GM23338 (cell line): ENCODE results near the gene GPATCH3. TPM values are rescaled to one million over a fixed set of nuclear protein-coding genes. Genes with fewer than 3 reads are reported as not detected.

Experiments
- ATAC-seq: fragments of 200-7000 bp; cut with Tn5 transposase; 3 replicates; pipeline ENCODE4 v1.9.1; 2020
- DNase-seq: peaks from one replicate; pipeline ENCODE4 v3.0.0-alpha.2; 2015; ENCODE audit warnings: low spot score
- H2AFZ ChIP-seq: fragments of 200-600 bp; sonication (generic); 2 replicates; pipeline ENCODE4 v1.8.0; 2016; ENCODE audit warnings: antibody characterized with exemption, mild to moderate bottlenecking, moderate library complexity
- H3F3A ChIP-seq: fragments of 200-600 bp; sonication (generic); replicated peaks from 2 replicates; pipeline ENCODE4 v1.8.0; 2017; ENCODE audit warnings: antibody characterized with exemption, mixed run types, low read depth
- H3K27ac ChIP-seq: fragments of 200-600 bp; sonication (generic); 2 replicates; pipeline ENCODE4 v1.6.1; 2016; ENCODE audit warnings: low read depth
- H3K27me3 ChIP-seq: fragments of 200-600 bp; sonication (generic); 2 replicates; pipeline ENCODE4 v1.8.0; 2016; ENCODE audit warnings: mild to moderate bottlenecking, mixed run types, moderate library complexity; ENCODE audit not compliant: insufficient read depth
- H3K36me3 ChIP-seq: fragments of 200-600 bp; sonication (generic); 2 replicates; pipeline ENCODE4 v1.8.0; 2016; ENCODE audit warnings: mild to moderate bottlenecking; ENCODE audit not compliant: insufficient read depth
- H3K4me1 ChIP-seq: fragments of 200-600 bp; sonication (generic); 2 replicates; pipeline ENCODE4 v1.8.0; 2016; ENCODE audit warnings: mild to moderate bottlenecking, moderate library complexity; ENCODE audit not compliant: insufficient read depth
- H3K4me2 ChIP-seq: fragments of 200-600 bp; sonication (generic); 2 replicates; pipeline ENCODE4 v1.7.1; 2017; ENCODE audit warnings: mixed run types
- H3K4me3 ChIP-seq: fragments of 200-600 bp; sonication (generic); 2 replicates; pipeline ENCODE4 v1.6.1; 2016; ENCODE audit warnings: mixed run types
- H3K79me2 ChIP-seq: fragments of 200-600 bp; sonication (generic); replicated peaks from 2 replicates; pipeline ENCODE4 v1.8.0; 2017; ENCODE audit warnings: mild to moderate bottlenecking; ENCODE audit not compliant: insufficient read depth
- H3K9me2 ChIP-seq: fragments of 200-600 bp; sonication (generic); 2 replicates; pipeline ENCODE4 v1.8.0; 2017; ENCODE audit not compliant: insufficient read depth
- H4K20me1 ChIP-seq: fragments of 200-600 bp; sonication (generic); replicated peaks from 2 replicates; pipeline ENCODE4 v1.8.0; 2017; ENCODE audit warnings: mild to moderate bottlenecking; ENCODE audit not compliant: insufficient read depth
- H3K27ac Mint-ChIP-seq: 2 replicates; pipeline ENCODE4 v1.8.0; 2020; ENCODE audit warnings: inconsistent platforms, mild to moderate bottlenecking, moderate library complexity, mixed read lengths
- H3K27me3 Mint-ChIP-seq: 3 replicates; pipeline ENCODE4 v1.8.0; 2022; ENCODE audit warnings: low read depth, mild to moderate bottlenecking, moderate library complexity, mixed read lengths, inconsistent platforms; ENCODE audit not compliant: insufficient read depth, poor library complexity
- H3K36me3 Mint-ChIP-seq: 3 replicates; pipeline ENCODE4 v1.8.0; 2021; ENCODE audit warnings: low read depth, mild to moderate bottlenecking, inconsistent platforms, moderate library complexity, mixed read lengths
- H3K4me1 Mint-ChIP-seq: 3 replicates; pipeline ENCODE4 v1.8.0; 2020; ENCODE audit warnings: mild to moderate bottlenecking, inconsistent platforms, mixed read lengths
- H3K4me3 Mint-ChIP-seq: 3 replicates; pipeline ENCODE4 v1.8.0; 2021; ENCODE audit warnings: moderate library complexity, mild to moderate bottlenecking, inconsistent platforms, mixed read lengths
- H3K9me3 Mint-ChIP-seq: 3 replicates; pipeline ENCODE4 v1.8.0; 2020; ENCODE audit warnings: moderate library complexity, mild to moderate bottlenecking, inconsistent platforms, mixed read lengths
- EZH2 ChIP-seq: fragments of 200-600 bp; sonication (generic); IDR thresholded peaks from one replicate; pipeline ENCODE4 v1.8.0; 2017; ENCODE audit warnings: antibody characterized with exemption, mild to moderate bottlenecking, low read depth; ENCODE audit not compliant: unreplicated experiment
- EZH2phosphoT487 ChIP-seq: fragments of 200-600 bp; sonication (generic); IDR thresholded peaks from one replicate; pipeline ENCODE4 v1.8.1; 2018; ENCODE audit warnings: antibody characterized with exemption; ENCODE audit not compliant: unreplicated experiment
- NANOG ChIP-seq: IDR thresholded peaks from 2 replicates; pipeline ENCODE4 v1.6.1; 2016; ENCODE audit warnings: antibody characterized with exemption, borderline replicate concordance
- POLR2AphosphoS5 ChIP-seq: IDR thresholded peaks from 2 replicates; pipeline ENCODE4 v1.6.1; 2016; ENCODE audit warnings: antibody characterized with exemption, low read depth
- STAT1 ChIP-seq: IDR thresholded peaks from one replicate; pipeline ENCODE4 v1.6.1; 2016; ENCODE audit warnings: antibody characterized with exemption; ENCODE audit not compliant: unreplicated experiment
- polyA plus RNA-seq: library from polyadenylated mRNA; unstranded; fragments of >200 nt; fragmentation: Nextera tagmentation; extraction: Ambion mirVana; gene quantifications from 2 replicates; pipeline ENCODE4 v1.2.1, GENCODE V29; 2016
- total RNA-seq: library from RNA; depleted of rRNA; stranded (reverse); fragments of >200 nt; shearing (Covaris generic); gene quantifications from 2 replicates; pipeline ENCODE4 v1.2.3, GENCODE V29; 2014
- TF ChIP-seq, protein P1 (sequence below): fragments of 250-450 bp; sonication (Bioruptor Pico); IDR thresholded peaks from 2 replicates; pipeline ENCODE4 v1.5.0; 2020; ENCODE audit warnings: mild to moderate bottlenecking, moderate library complexity
- TF ChIP-seq, protein P2 (sequence below), 2 experiments: fragments of 200-600 bp in 1 of 2; sonication (generic) in 1 of 2; conservative IDR thresholded peaks; 2 replicates each; pipeline versions ENCODE4 v1.5.1 to v1.6.1; 2016 to 2017; ENCODE audit warnings: antibody characterized with exemption in 2 of 2, low read depth in 2 of 2, mild to moderate bottlenecking in 2 of 2, moderate library complexity in 1 of 2

GPATCH3 gene
- total and polyA plus RNA-seq, 2 experiments from 2014 or later: 10.5 to 13.0 TPM

GRCh38 chr1:26913389-26913753, 13.1 kb upstream of the GPATCH3 start (continued):
- TF ChIP-seq POLR2AphosphoS5: no peak
- TF ChIP-seq NANOG: no peak
- TF ChIP-seq EZH2phosphoT487: no peak
- no peak for TF ChIP-seq STAT1
- TF ChIP-seq, protein P1, sequence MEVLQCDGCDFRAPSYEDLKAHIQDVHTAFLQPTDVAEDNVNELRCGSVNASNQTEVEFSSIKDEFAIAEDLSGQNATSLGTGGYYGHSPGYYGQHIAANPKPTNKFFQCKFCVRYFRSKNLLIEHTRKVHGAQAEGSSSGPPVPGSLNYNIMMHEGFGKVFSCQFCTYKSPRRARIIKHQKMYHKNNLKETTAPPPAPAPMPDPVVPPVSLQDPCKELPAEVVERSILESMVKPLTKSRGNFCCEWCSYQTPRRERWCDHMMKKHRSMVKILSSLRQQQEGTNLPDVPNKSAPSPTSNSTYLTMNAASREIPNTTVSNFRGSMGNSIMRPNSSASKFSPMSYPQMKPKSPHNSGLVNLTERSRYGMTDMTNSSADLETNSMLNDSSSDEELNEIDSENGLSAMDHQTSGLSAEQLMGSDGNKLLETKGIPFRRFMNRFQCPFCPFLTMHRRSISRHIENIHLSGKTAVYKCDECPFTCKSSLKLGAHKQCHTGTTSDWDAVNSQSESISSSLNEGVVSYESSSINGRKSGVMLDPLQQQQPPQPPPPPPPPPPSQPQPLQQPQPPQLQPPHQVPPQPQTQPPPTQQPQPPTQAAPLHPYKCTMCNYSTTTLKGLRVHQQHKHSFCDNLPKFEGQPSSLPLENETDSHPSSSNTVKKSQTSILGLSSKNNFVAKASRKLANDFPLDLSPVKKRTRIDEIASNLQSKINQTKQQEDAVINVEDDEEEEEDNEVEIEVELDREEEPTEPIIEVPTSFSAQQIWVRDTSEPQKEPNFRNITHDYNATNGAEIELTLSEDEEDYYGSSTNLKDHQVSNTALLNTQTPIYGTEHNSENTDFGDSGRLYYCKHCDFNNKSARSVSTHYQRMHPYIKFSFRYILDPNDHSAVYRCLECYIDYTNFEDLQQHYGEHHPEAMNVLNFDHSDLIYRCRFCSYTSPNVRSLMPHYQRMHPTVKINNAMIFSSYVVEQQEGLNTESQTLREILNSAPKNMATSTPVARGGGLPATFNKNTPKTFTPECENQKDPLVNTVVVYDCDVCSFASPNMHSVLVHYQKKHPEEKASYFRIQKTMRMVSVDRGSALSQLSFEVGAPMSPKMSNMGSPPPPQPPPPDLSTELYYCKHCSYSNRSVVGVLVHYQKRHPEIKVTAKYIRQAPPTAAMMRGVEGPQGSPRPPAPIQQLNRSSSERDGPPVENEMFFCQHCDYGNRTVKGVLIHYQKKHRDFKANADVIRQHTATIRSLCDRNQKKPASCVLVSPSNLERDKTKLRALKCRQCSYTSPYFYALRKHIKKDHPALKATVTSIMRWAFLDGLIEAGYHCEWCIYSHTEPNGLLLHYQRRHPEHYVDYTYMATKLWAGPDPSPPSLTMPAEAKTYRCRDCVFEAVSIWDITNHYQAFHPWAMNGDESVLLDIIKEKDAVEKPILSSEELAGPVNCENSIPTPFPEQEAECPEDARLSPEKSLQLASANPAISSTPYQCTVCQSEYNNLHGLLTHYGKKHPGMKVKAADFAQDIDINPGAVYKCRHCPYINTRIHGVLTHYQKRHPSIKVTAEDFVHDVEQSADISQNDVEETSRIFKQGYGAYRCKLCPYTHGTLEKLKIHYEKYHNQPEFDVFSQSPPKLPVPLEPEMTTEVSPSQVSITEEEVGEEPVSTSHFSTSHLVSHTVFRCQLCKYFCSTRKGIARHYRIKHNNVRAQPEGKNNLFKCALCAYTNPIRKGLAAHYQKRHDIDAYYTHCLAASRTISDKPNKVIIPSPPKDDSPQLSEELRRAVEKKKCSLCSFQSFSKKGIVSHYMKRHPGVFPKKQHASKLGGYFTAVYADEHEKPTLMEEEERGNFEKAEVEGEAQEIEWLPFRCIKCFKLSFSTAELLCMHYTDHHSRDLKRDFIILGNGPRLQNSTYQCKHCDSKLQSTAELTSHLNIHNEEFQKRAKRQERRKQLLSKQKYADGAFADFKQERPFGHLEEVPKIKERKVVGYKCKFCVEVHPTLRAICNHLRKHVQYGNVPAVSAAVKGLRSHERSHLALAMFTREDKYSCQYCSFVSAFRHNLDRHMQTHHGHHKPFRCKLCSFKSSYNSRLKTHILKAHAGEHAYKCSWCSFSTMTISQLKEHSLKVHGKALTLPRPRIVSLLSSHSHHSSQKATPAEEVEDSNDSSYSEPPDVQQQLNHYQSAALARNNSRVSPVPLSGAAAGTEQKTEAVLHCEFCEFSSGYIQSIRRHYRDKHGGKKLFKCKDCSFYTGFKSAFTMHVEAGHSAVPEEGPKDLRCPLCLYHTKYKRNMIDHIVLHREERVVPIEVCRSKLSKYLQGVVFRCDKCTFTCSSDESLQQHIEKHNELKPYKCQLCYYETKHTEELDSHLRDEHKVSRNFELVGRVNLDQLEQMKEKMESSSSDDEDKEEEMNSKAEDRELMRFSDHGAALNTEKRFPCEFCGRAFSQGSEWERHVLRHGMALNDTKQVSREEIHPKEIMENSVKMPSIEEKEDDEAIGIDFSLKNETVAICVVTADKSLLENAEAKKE: no peak

DNA sequence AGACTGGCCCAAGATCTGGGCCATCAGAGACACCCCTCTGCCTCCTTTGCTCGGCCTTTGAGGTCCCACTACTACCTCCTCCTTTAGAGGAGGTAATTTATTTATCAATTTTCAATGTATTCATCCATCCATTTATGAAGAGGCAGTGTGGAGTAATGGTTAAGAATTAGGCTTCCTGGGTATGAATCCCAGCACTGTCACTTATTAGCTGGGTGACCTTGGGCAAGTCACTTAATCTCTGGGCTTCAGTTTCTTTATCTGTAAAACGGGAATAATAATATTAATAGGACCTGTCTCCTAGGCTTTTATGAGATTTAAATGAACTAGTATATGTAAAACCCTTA, 11.9 kb upstream of the GPATCH3 start:
- no peak for ATAC-seq
- no peak overlapping the region for H3K4me3 Mint-ChIP-seq
- Histone ChIP-seq H2AFZ (no peak overlapping the region), H3K4me1 (no peaks in the 10 kb centered on the region), H3K9me2 (no peaks in the 10 kb centered on the region), H3K36me3 (no peaks in the 10 kb centered on the region), H3K4me2 (no peak overlapping the region), H3K79me2 (no peaks in the 10 kb centered on the region), H3K27me3 (no peaks in the 10 kb centered on the region), H3F3A (no peaks in the 10 kb centered on the region), H3K4me3 (no peak overlapping the region), H3K27ac (no peak overlapping the region), H4K20me1 (no peaks in the 10 kb centered on the region; the same call in 1 of the 2 replicates)
- no peak overlapping the region for H3K27ac Mint-ChIP-seq
- H3K27me3 Mint-ChIP-seq: peaks cover 8% of the 10 kb centered on the region
- DNase-seq: no peak
- H3K9me3 Mint-ChIP-seq: no peaks in the 10 kb centered on the region
- no peaks in the 10 kb centered on the region for H3K36me3 Mint-ChIP-seq
- H3K4me1 Mint-ChIP-seq: no peaks in the 10 kb centered on the region
- TF ChIP-seq NANOG: no peak
- no peak for TF ChIP-seq POLR2AphosphoS5
- TF ChIP-seq EZH2: no peak
- TF ChIP-seq, protein P2, sequence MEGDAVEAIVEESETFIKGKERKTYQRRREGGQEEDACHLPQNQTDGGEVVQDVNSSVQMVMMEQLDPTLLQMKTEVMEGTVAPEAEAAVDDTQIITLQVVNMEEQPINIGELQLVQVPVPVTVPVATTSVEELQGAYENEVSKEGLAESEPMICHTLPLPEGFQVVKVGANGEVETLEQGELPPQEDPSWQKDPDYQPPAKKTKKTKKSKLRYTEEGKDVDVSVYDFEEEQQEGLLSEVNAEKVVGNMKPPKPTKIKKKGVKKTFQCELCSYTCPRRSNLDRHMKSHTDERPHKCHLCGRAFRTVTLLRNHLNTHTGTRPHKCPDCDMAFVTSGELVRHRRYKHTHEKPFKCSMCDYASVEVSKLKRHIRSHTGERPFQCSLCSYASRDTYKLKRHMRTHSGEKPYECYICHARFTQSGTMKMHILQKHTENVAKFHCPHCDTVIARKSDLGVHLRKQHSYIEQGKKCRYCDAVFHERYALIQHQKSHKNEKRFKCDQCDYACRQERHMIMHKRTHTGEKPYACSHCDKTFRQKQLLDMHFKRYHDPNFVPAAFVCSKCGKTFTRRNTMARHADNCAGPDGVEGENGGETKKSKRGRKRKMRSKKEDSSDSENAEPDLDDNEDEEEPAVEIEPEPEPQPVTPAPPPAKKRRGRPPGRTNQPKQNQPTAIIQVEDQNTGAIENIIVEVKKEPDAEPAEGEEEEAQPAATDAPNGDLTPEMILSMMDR (conservative IDR thresholded peaks at IDR 0.05; ENCODE audit: low read depth in 2 of 2): no peak
- TF ChIP-seq, protein P1: no peak
